Measurements from ENCODE around the gene MRPL32. TPM values are rescaled to one million over a fixed set of nuclear protein-coding genes. Genes with fewer than 3 reads are reported as not detected.

MRPL32 gene
- total RNA-seq, 2 experiments from 2014 or later = 59.7 to 61.8 TPM

DNA sequence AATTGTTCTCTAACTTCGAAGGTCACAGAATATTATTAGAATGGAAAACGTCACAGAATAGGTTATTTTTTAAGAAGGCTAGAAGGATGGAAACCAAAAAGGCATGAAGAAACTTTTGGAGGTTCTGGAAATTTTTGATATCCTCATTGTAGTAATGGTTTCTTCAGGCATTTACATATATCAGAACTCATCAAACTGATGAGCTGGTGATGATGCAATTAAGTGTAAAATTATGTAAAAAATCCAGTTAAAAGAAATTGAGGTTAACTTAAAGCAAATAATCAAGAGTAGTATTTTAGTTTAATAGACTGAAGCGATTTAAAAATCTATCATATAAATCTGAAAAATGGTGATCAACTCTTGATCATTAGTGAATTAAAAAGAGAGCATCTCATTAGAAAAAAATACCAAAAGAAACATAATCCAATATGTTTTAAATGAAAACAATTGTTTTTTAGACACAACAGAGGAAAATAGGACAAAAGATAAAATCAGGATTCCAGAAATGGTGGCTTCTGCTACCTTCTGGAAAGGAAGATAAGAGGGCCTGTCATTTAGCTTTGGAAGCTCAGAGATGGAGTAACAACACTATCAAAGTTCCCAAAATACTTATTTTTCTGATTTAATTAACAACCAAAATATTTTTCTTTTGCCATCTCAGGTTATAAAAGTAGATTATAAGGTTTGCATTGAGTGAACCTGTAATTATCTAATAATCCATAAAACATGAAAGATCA, 10.0 kb upstream of the MRPL32 start:
- Histone ChIP-seq H3K36me3 (ENCODE audit: insufficient read depth, low read length) (peaks cover 97% of the 10 kb centered on the region), H3K79me2 (ENCODE audit: insufficient read depth, low read depth, low read length) (peaks cover 29% of the 10 kb centered on the region), H4K20me1 (ENCODE audit: insufficient read depth, low read length) (0 out of 2 replicates have a peak, but pooled peaks cover 10% of the 10 kb centered on the region), H2AFZ (ENCODE audit: low read length) (no peak overlapping the region), H3K9me2 (ENCODE audit: insufficient read depth, low read length) (no peaks in the 10 kb centered on the region), H3K27ac (ENCODE audit: low read depth, low read length, poor library complexity, severe bottlenecking) (no peak overlapping the region), H3K4me2 (ENCODE audit: low read length) (no peak overlapping the region), H3K4me1 (ENCODE audit: insufficient read depth, low read length, poor library complexity, severe bottlenecking) (peaks cover 16% of the 10 kb centered on the region), H3K4me3 (ENCODE audit: low read depth, low read length, poor library complexity, severe bottlenecking) (no peak overlapping the region), H3K9me3 (ENCODE audit: low read length) (no peaks in the 10 kb centered on the region)
- DNase-seq (ENCODE audit: low spot score) = no peak
- TF ChIP-seq, protein P1, sequence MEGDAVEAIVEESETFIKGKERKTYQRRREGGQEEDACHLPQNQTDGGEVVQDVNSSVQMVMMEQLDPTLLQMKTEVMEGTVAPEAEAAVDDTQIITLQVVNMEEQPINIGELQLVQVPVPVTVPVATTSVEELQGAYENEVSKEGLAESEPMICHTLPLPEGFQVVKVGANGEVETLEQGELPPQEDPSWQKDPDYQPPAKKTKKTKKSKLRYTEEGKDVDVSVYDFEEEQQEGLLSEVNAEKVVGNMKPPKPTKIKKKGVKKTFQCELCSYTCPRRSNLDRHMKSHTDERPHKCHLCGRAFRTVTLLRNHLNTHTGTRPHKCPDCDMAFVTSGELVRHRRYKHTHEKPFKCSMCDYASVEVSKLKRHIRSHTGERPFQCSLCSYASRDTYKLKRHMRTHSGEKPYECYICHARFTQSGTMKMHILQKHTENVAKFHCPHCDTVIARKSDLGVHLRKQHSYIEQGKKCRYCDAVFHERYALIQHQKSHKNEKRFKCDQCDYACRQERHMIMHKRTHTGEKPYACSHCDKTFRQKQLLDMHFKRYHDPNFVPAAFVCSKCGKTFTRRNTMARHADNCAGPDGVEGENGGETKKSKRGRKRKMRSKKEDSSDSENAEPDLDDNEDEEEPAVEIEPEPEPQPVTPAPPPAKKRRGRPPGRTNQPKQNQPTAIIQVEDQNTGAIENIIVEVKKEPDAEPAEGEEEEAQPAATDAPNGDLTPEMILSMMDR (conservative IDR thresholded peaks at IDR 0.05; ENCODE audit: low read length) = no peak
- TF ChIP-seq EZH2phosphoT487 (IDR thresholded peaks at IDR 0.05; ENCODE audit: borderline replicate concordance, low read depth, low read length) = no peak
- intact Hi-C loops (cut with micrococcal nuclease; ENCODE audit: unreplicated experiment) = no loop called here
- CTCF ChIA-PET (ENCODE audit: unreplicated experiment) = no interaction called here
- no TSS peak for BruUV-seq (replicated peaks)
- POLR2A ChIA-PET = interaction anchor here (0.6 to 2.1 kb wide), 5 partner anchors 8 to 723 kb away, joined by 3 to 9 read pairs (median 4); partner anchors contain the start of genes C7orf25, MRPL32 and PSMA2

DNA sequence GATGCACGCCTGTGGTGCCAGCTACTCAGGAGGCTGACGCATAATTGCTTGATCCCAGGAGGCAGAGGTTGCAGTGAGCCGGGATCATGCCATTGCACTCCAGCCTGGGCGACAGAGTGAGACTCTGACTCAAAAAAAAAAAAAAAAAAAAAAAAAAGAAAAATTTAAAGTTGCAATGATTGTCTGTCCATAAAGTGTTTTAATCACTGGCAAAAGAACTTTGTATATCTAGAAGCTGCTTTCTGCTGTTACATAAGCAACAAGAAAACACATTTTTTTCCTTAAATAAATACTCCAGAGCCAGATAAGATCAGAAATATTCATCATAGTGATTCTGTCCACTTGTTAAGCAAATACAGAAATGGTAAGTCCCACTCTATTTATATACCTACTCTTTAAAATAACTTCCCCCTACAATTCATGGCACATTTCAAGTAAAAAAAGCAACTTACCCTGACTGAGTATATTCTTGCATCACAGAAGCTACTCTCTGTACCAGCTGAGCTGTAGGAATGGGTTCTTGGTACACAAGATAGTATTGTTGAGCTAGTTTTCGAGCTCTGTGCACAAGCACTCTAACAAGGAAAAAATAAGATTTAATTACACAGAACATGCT, 7.8 kb upstream of the MRPL32 start:
- no peak for DNase-seq (ENCODE audit: low spot score)
- Histone ChIP-seq H4K20me1 (ENCODE audit: insufficient read depth, low read length) (peaks cover 27% of the 10 kb centered on the region), H3K79me2 (ENCODE audit: insufficient read depth, low read depth, low read length) (peaks cover 50% of the 10 kb centered on the region), H3K4me3 (ENCODE audit: low read depth, low read length, poor library complexity, severe bottlenecking) (no peak overlapping the region), H3K9me3 (ENCODE audit: low read length) (no peaks in the 10 kb centered on the region), H3K9me2 (ENCODE audit: insufficient read depth, low read length) (no peaks in the 10 kb centered on the region), H3K4me1 (ENCODE audit: insufficient read depth, low read length, poor library complexity, severe bottlenecking) (peaks cover 35% of the 10 kb centered on the region), H2AFZ (ENCODE audit: low read length) (no peak overlapping the region), H3K4me2 (ENCODE audit: low read length) (no peak overlapping the region), H3K27ac (ENCODE audit: low read depth, low read length, poor library complexity, severe bottlenecking) (no peak overlapping the region), H3K36me3 (ENCODE audit: insufficient read depth, low read length) (peaks cover 99% of the 10 kb centered on the region)
- intact Hi-C loops (cut with micrococcal nuclease; ENCODE audit: unreplicated experiment) = no loop called here
- CTCF ChIA-PET (ENCODE audit: unreplicated experiment) = no interaction called here
- BruUV-seq (replicated peaks) = no TSS peak
- POLR2A ChIA-PET = interaction anchor here (0.6 to 1.4 kb wide), 5 partner anchors 12 to 1078 kb away, joined by 3 to 8 read pairs (median 5); partner anchors contain the start of gene C7orf25
- TF ChIP-seq EZH2phosphoT487 (IDR thresholded peaks at IDR 0.05; ENCODE audit: borderline replicate concordance, low read depth, low read length) = no peak
- TF ChIP-seq, protein P1 (conservative IDR thresholded peaks at IDR 0.05; ENCODE audit: low read length) = no peak

DNA sequence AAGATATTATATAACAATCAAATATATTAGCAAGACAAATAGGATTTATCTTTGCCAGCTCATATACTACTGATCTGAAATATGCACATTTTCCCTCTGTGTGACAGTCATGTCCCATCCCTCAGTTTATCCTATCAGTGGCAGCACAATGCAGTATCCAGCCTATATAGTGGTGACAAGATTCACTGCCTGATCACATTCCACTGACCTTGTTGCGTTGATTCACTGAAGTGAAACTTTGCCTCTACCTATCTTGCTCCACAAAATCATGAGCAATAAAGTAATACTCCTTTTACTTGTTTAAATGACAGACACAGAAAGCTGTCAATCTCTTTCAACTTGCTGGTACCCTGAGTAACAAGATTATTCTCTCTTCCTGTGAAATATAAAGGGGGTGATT, 6.5 kb upstream of the MRPL32 start:
- BruUV-seq (replicated peaks) = no TSS peak
- TF ChIP-seq, protein P1 (conservative IDR thresholded peaks at IDR 0.05; ENCODE audit: low read length) = no peak
- no peak for TF ChIP-seq EZH2phosphoT487 (IDR thresholded peaks at IDR 0.05; ENCODE audit: borderline replicate concordance, low read depth, low read length)
- Histone ChIP-seq H3K9me2 (ENCODE audit: insufficient read depth, low read length) (no peaks in the 10 kb centered on the region), H2AFZ (ENCODE audit: low read length) (no peak overlapping the region), H3K4me1 (ENCODE audit: insufficient read depth, low read length, poor library complexity, severe bottlenecking) (peaks cover 47% of the 10 kb centered on the region), H3K4me2 (ENCODE audit: low read length) (no peak overlapping the region), H3K36me3 (ENCODE audit: insufficient read depth, low read length) (peaks cover 96% of the 10 kb centered on the region), H3K9me3 (ENCODE audit: low read length) (no peaks in the 10 kb centered on the region), H3K27ac (ENCODE audit: low read depth, low read length, poor library complexity, severe bottlenecking) (no peak overlapping the region), H3K79me2 (ENCODE audit: insufficient read depth, low read depth, low read length) (peaks cover 63% of the 10 kb centered on the region), H4K20me1 (ENCODE audit: insufficient read depth, low read length) (peaks cover 36% of the 10 kb centered on the region), H3K4me3 (ENCODE audit: low read depth, low read length, poor library complexity, severe bottlenecking) (no peak overlapping the region)
- no peak for DNase-seq (ENCODE audit: low spot score)
- CTCF ChIA-PET (ENCODE audit: unreplicated experiment) = no interaction called here
- intact Hi-C loops (cut with micrococcal nuclease; ENCODE audit: unreplicated experiment) = no loop called here
- POLR2A ChIA-PET = no interaction called here
